ENCODE results near the gene PCDHA1.

- TF ChIP-seq CTCF (IDR thresholded peaks at IDR 0.05; ENCODE audit: low read depth, low read length) (no peak), EZH2phosphoT487 (IDR thresholded peaks at IDR 0.05; ENCODE audit: low read depth) (no peak)
Observed at GRCh38 chr5:140808889-140809291, 22.9 kb downstream of the PCDHA1 start.

Measured in OCI-LY3 (cell line).